AG10803 (cell line): Measurements from ENCODE around the gene OSBPL2.

Source experiments
- DNase-seq: peaks from one replicate; pipeline ENCODE4 v3.0.0; 2010; ENCODE audit warnings: low read depth
- H3K4me3 ChIP-seq: 2 replicates; pipeline ENCODE4 v1.5.1; 2011; ENCODE audit warnings: mild to moderate bottlenecking, low read length, control low read depth
- CTCF ChIP-seq: conservative IDR thresholded peaks from 2 replicates; pipeline ENCODE4 v1.5.1; 2011; ENCODE audit warnings: mild to moderate bottlenecking, low read length, control low read depth, inconsistent platforms

OSBPL2 gene

GRCh38 chr20:62291251-62292066 is 53.1 kb downstream of the OSBPL2 start:
- no peak overlapping the region for H3K4me3 ChIP-seq
- no peak for TF ChIP-seq CTCF
- no peak for DNase-seq

- H3K4me3 ChIP-seq = no peak overlapping the region
- DNase-seq = no peak
- no peak for TF ChIP-seq CTCF
Measured at GRCh38 chr20:62292108-62292507, 53.8 kb downstream of the OSBPL2 start.

- no peak for DNase-seq
- no peak for TF ChIP-seq CTCF
- no peak overlapping the region for H3K4me3 ChIP-seq
Measured at GRCh38 chr20:62293111-62293784, 54.9 kb downstream of the OSBPL2 start.

GRCh38 chr20:62293946-62294345 is 55.6 kb downstream of the OSBPL2 start:
- DNase-seq = no peak
- no peak for TF ChIP-seq CTCF

GRCh38 chr20:62294516-62294915 is 56.2 kb downstream of the OSBPL2 start:
- H3K4me3 ChIP-seq = no peak overlapping the region
- DNase-seq = no peak
- no peak for TF ChIP-seq CTCF

More at GRCh38 chr20:62293946-62294345, 55.6 kb downstream of the OSBPL2 start:
- H3K4me3 ChIP-seq = no peak overlapping the region

- TF ChIP-seq CTCF = no peak
- no peak for DNase-seq
- no peak overlapping the region for H3K4me3 ChIP-seq
Measured at GRCh38 chr20:62296724-62297448, 58.6 kb downstream of the OSBPL2 start.
